Neural cell (in vitro differentiated cells): Measurements from ENCODE around the gene KAT2A. TPM values are rescaled to one million over a fixed set of nuclear protein-coding genes. Genes with fewer than 3 reads are reported as not detected.

Experiments used
- H2AFZ ChIP-seq: fragments of 200-600, 300-800 bp; sonication (generic), shearing (Covaris generic); 2 replicates; pipeline ENCODE4 v1.6.0; 2014; ENCODE audit warnings: low read depth, mild to moderate bottlenecking, antibody characterized with exemption, low read length, moderate library complexity
- H3F3A ChIP-seq: fragments of 200-600 bp; shearing (Covaris generic); 2 replicates; pipeline ENCODE4 v1.6.1; 2016; ENCODE audit warnings: mild to moderate bottlenecking, moderate library complexity, mixed read lengths, antibody characterized with exemption, low read length; ENCODE audit not compliant: insufficient read depth, poor library complexity, severe bottlenecking
- H3K27ac ChIP-seq: fragments of 200-600, 300-800 bp; sonication (generic), shearing (Covaris generic); 2 replicates; pipeline ENCODE4 v1.5.1; 2014; ENCODE audit warnings: mild to moderate bottlenecking, low read length, moderate library complexity
- H3K27me3 ChIP-seq: fragments of 300-800, 200-600 bp; sonication (generic), shearing (Covaris generic); 2 replicates; pipeline ENCODE4 v1.6.0; 2014; ENCODE audit warnings: mild to moderate bottlenecking, low read depth, low read length, moderate library complexity; ENCODE audit not compliant: insufficient read depth
- H3K36me3 ChIP-seq: fragments of 300-800, 200-600 bp; sonication (generic), shearing (Covaris generic); 2 replicates; pipeline ENCODE4 v1.5.1; 2014; ENCODE audit warnings: mild to moderate bottlenecking, antibody characterized with exemption, low read length, moderate library complexity; ENCODE audit not compliant: insufficient read depth
- H3K4me2 ChIP-seq: fragments of 300-800, 200-600 bp; sonication (generic), shearing (Covaris generic); 2 replicates; pipeline ENCODE4 v1.6.0; 2014; ENCODE audit warnings: mild to moderate bottlenecking, low read length
- H3K4me3 ChIP-seq: fragments of 300-800, 200-600 bp; sonication (generic), shearing (Covaris generic); 2 replicates; pipeline ENCODE4 v1.5.1; 2014; ENCODE audit warnings: mild to moderate bottlenecking, low read length, moderate library complexity
- H3K79me2 ChIP-seq: fragments of 200-600 bp; shearing (Covaris generic); replicated peaks from 2 replicates; pipeline ENCODE4 v1.6.0; 2014; ENCODE audit warnings: mild to moderate bottlenecking, low read length, moderate library complexity; ENCODE audit not compliant: insufficient read depth
- H3K9ac ChIP-seq: fragments of 300-800, 200-600 bp; sonication (generic), shearing (Covaris generic); 2 replicates; pipeline ENCODE4 v1.6.1; 2016; ENCODE audit warnings: mild to moderate bottlenecking, low read length, mixed read lengths
- H3K9me2 ChIP-seq: fragments of 200-600 bp; shearing (Covaris generic); 2 replicates; pipeline ENCODE4 v1.6.1; 2016; ENCODE audit warnings: mild to moderate bottlenecking, low read length, mixed read lengths; ENCODE audit not compliant: insufficient read depth
- H3K9me3 ChIP-seq: fragments of 200-600, 300-800 bp; sonication (generic), shearing (Covaris generic); 2 replicates; pipeline ENCODE4 v1.6.1; 2016; ENCODE audit warnings: mild to moderate bottlenecking, mixed run types, low read length, moderate library complexity, mixed read lengths
- H4K20me1 ChIP-seq: fragments of 200-600 bp; shearing (Covaris generic); 2 replicates; pipeline ENCODE4 v1.6.1; 2016; ENCODE audit warnings: mild to moderate bottlenecking, mixed run types; ENCODE audit not compliant: insufficient read depth
- CTCF ChIP-seq: fragments of 450-650 bp; IDR thresholded peaks from 2 replicates; pipeline ENCODE4 v1.5.1; 2014; ENCODE audit warnings: antibody characterized with exemption, mild to moderate bottlenecking, moderate library complexity; ENCODE audit not compliant: poor library complexity, severe bottlenecking
- EP300 ChIP-seq: fragments of 450-650 bp; conservative IDR thresholded peaks from 2 replicates; pipeline ENCODE4 v1.6.1; 2014; ENCODE audit warnings: antibody characterized with exemption, mild to moderate bottlenecking, moderate library complexity; ENCODE audit not compliant: poor library complexity, severe bottlenecking
- EZH2 ChIP-seq: fragments of 200-600, 300-800 bp; shearing (Covaris generic), sonication (generic); IDR thresholded peaks from 2 replicates; pipeline ENCODE4 v1.6.1; 2014; ENCODE audit warnings: antibody characterized with exemption, low read length, borderline replicate concordance, mild to moderate bottlenecking; ENCODE audit not compliant: insufficient read depth, poor library complexity, severe bottlenecking
- MXI1 ChIP-seq: fragments of 450-650 bp; conservative IDR thresholded peaks from 2 replicates; pipeline ENCODE4 v1.6.1; 2014; ENCODE audit warnings: antibody characterized with exemption, mild to moderate bottlenecking; ENCODE audit not compliant: poor library complexity, severe bottlenecking
- POLR2AphosphoS5 ChIP-seq: IDR thresholded peaks from 2 replicates; pipeline ENCODE4 v1.6.1; 2012
- RAD21 ChIP-seq: fragments of 450-650 bp; conservative IDR thresholded peaks from 2 replicates; pipeline ENCODE4 v1.6.1; 2014; ENCODE audit warnings: antibody characterized with exemption, mild to moderate bottlenecking, moderate library complexity
- REST ChIP-seq: IDR thresholded peaks from 2 replicates; pipeline ENCODE4 v1.6.1; 2012; ENCODE audit warnings: borderline replicate concordance
- SMC3 ChIP-seq: fragments of 450-650 bp; conservative IDR thresholded peaks from 2 replicates; pipeline ENCODE4 v1.6.1; 2014; ENCODE audit warnings: antibody characterized with exemption, mild to moderate bottlenecking, moderate library complexity; ENCODE audit not compliant: poor library complexity
- TAF1 ChIP-seq: IDR thresholded peaks from 2 replicates; pipeline ENCODE4 v1.6.1; 2012; ENCODE audit warnings: low read depth
- polyA plus RNA-seq: library from polyadenylated mRNA; depleted of rRNA; stranded (reverse); fragments of >200 nt; gene quantifications from 2 replicates; pipeline ENCODE4 v1.2.3, GENCODE V29; 2014

Gene KAT2A
- polyA plus RNA-seq, 1 donor from 2014 or later, result 39.9 TPM

- Histone ChIP-seq H3K27ac (no peak overlapping the region), H3K9me2 (no peaks in the 10 kb centered on the region), H3K79me2 (no peaks in the 10 kb centered on the region), H3K9me3 (no peaks in the 10 kb centered on the region), H4K20me1 (no peaks in the 10 kb centered on the region), H3F3A (no peaks in the 10 kb centered on the region), H3K9ac (no peak overlapping the region), H2AFZ (no peak overlapping the region), H3K4me2 (no peak overlapping the region), H3K27me3 (no peaks in the 10 kb centered on the region), H3K36me3 (no peaks in the 10 kb centered on the region), H3K4me3 (no peak overlapping the region)
- TF ChIP-seq RAD21, result no peak
- no peak for TF ChIP-seq EZH2
- TF ChIP-seq CTCF, result no peak
- TF ChIP-seq SMC3, result no peak
- no peak for TF ChIP-seq TAF1
- no peak for TF ChIP-seq EP300
- no peak for TF ChIP-seq POLR2AphosphoS5
- TF ChIP-seq REST, result no peak
- no peak for TF ChIP-seq MXI1
Observed at GRCh38 chr17:42110301-42111264, 10.6 kb downstream of the KAT2A start.

- TF ChIP-seq RAD21 (no peak), POLR2AphosphoS5 (no peak), CTCF (no peak), EZH2 (no peak), SMC3 (no peak), MXI1 (no peak), EP300 (no peak), TAF1 (no peak), REST (no peak)
Observed at GRCh38 chr17:42109086-42109485, 12.1 kb downstream of the KAT2A start.

More at GRCh38 chr17:42109086-42109485, 12.1 kb downstream of the KAT2A start:
- Histone ChIP-seq H3K27ac (no peak overlapping the region), H3K4me3 (no peak overlapping the region), H3F3A (no peaks in the 10 kb centered on the region), H3K9me2 (no peaks in the 10 kb centered on the region), H3K9ac (no peak overlapping the region), H3K36me3 (no peaks in the 10 kb centered on the region), H2AFZ (no peak overlapping the region), H3K79me2 (no peaks in the 10 kb centered on the region), H3K4me2 (no peak overlapping the region), H4K20me1 (no peaks in the 10 kb centered on the region), H3K27me3 (no peaks in the 10 kb centered on the region), H3K9me3 (no peaks in the 10 kb centered on the region)
